ENCODE measurements around the gene POLN. TPM values are rescaled to one million over a fixed set of nuclear protein-coding genes. Genes with fewer than 3 reads are reported as not detected.

POLN gene
- total and polyA plus RNA-seq, 2 experiments from 2014 or later: 1.8 to 4.0 TPM

DNA sequence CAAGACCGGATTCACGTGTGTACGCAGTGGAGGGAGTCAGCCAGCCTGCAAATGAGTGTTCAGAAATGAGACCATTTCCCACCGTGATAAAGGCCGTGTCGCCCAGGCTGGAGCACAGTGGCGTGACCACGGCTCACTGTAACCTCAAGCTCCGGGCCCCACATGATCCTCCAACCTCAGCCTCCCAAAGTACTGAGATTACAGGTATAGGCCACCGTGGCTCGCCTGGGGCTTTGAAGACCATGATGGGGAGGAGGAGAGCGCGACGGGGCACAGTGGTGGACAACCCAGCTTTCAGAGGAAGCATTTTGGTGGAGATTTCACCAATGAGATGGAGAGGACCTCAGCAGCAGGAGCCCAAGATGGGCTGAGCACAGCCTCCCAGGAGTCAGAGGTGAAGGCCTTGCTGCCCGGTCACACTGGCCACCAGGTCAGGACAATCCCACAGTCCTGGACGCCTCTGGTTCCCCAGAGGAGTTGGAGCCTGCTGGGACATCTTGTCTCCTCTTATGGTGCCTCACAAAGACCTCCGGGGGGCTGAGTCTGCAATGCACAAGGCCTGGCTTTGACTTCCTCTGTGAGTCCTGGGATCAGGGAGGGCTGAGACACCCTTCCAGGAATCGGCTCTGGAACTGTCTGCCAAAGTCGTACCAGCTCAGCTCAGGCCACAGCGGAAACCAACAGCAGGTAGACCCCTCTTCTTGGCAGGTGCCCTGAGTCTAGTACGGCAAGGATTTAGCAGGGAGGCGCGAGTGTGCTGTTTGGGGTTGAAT lies 42.4 kb upstream of the POLN start:
- no peaks in the 10 kb centered on the region for H3K4me1 ChIP-seq (ENCODE audit: insufficient read depth)
- Mint-ChIP-seq H3K4me1 (peaks cover 9% of the 10 kb centered on the region), H3K27me3 (ENCODE audit: insufficient read depth, low read depth, poor library complexity) (peaks cover 15% of the 10 kb centered on the region), H3K4me3 (no peak overlapping the region), H3K36me3 (ENCODE audit: low read depth) (no peaks in the 10 kb centered on the region; the same call in 2 of the 3 replicates), H3K9me3 (no peaks in the 10 kb centered on the region), H3K27ac (no peak overlapping the region)
- DNase-seq (ENCODE audit: low spot score) (no peak), ATAC-seq (no peak)
- H3F3A ChIP-seq (replicated peaks; ENCODE audit: low read depth): no peaks in the 10 kb centered on the region
- H4K20me1 ChIP-seq (replicated peaks; ENCODE audit: insufficient read depth): no peaks in the 10 kb centered on the region
- H3K27me3 ChIP-seq (ENCODE audit: insufficient read depth): no peaks in the 10 kb centered on the region
- no peaks in the 10 kb centered on the region for H3K79me2 ChIP-seq (replicated peaks; ENCODE audit: insufficient read depth)
- H3K36me3 ChIP-seq (ENCODE audit: insufficient read depth): no peaks in the 10 kb centered on the region
- no peak overlapping the region for H3K4me2 ChIP-seq
- no peak overlapping the region for H3K27ac ChIP-seq (ENCODE audit: low read depth)
- no peak overlapping the region for H2AFZ ChIP-seq
- H3K4me3 ChIP-seq: no peak overlapping the region
- H3K9me2 ChIP-seq (ENCODE audit: insufficient read depth): no peaks in the 10 kb centered on the region
- TF ChIP-seq POLR2AphosphoS5 (IDR thresholded peaks at IDR 0.05; ENCODE audit: low read depth) (no peak), EZH2phosphoT487 (IDR thresholded peaks at IDR 0.05; ENCODE audit: unreplicated experiment) (no peak), JUNB (IDR thresholded peaks at IDR 0.05; ENCODE audit: unreplicated experiment) (no peak), ZNF114 (CRISPR knock-in tag; IDR thresholded peaks at IDR 0.05) (no peak), EZH2 (IDR thresholded peaks at IDR 0.05; ENCODE audit: low read depth, unreplicated experiment) (no peak), NANOG (IDR thresholded peaks at IDR 0.05; ENCODE audit: borderline replicate concordance) (no peak), STAT1 (IDR thresholded peaks at IDR 0.05; ENCODE audit: unreplicated experiment) (no peak), ZNF331 (CRISPR knock-in tag; IDR thresholded peaks at IDR 0.05; ENCODE audit: low read depth) (no peak), CREB1 (CRISPR knock-in tag; IDR thresholded peaks at IDR 0.05; ENCODE audit: low read depth) (no peak)
- TF ChIP-seq, protein P1, sequence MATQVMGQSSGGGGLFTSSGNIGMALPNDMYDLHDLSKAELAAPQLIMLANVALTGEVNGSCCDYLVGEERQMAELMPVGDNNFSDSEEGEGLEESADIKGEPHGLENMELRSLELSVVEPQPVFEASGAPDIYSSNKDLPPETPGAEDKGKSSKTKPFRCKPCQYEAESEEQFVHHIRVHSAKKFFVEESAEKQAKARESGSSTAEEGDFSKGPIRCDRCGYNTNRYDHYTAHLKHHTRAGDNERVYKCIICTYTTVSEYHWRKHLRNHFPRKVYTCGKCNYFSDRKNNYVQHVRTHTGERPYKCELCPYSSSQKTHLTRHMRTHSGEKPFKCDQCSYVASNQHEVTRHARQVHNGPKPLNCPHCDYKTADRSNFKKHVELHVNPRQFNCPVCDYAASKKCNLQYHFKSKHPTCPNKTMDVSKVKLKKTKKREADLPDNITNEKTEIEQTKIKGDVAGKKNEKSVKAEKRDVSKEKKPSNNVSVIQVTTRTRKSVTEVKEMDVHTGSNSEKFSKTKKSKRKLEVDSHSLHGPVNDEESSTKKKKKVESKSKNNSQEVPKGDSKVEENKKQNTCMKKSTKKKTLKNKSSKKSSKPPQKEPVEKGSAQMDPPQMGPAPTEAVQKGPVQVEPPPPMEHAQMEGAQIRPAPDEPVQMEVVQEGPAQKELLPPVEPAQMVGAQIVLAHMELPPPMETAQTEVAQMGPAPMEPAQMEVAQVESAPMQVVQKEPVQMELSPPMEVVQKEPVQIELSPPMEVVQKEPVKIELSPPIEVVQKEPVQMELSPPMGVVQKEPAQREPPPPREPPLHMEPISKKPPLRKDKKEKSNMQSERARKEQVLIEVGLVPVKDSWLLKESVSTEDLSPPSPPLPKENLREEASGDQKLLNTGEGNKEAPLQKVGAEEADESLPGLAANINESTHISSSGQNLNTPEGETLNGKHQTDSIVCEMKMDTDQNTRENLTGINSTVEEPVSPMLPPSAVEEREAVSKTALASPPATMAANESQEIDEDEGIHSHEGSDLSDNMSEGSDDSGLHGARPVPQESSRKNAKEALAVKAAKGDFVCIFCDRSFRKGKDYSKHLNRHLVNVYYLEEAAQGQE (IDR thresholded peaks at IDR 0.05; ENCODE audit: unreplicated experiment): no peak
- TF ChIP-seq, protein P2, sequence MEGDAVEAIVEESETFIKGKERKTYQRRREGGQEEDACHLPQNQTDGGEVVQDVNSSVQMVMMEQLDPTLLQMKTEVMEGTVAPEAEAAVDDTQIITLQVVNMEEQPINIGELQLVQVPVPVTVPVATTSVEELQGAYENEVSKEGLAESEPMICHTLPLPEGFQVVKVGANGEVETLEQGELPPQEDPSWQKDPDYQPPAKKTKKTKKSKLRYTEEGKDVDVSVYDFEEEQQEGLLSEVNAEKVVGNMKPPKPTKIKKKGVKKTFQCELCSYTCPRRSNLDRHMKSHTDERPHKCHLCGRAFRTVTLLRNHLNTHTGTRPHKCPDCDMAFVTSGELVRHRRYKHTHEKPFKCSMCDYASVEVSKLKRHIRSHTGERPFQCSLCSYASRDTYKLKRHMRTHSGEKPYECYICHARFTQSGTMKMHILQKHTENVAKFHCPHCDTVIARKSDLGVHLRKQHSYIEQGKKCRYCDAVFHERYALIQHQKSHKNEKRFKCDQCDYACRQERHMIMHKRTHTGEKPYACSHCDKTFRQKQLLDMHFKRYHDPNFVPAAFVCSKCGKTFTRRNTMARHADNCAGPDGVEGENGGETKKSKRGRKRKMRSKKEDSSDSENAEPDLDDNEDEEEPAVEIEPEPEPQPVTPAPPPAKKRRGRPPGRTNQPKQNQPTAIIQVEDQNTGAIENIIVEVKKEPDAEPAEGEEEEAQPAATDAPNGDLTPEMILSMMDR (conservative IDR thresholded peaks at IDR 0.05; ENCODE audit: low read depth in 2 of 2): no peak
- TF ChIP-seq, protein P3, sequence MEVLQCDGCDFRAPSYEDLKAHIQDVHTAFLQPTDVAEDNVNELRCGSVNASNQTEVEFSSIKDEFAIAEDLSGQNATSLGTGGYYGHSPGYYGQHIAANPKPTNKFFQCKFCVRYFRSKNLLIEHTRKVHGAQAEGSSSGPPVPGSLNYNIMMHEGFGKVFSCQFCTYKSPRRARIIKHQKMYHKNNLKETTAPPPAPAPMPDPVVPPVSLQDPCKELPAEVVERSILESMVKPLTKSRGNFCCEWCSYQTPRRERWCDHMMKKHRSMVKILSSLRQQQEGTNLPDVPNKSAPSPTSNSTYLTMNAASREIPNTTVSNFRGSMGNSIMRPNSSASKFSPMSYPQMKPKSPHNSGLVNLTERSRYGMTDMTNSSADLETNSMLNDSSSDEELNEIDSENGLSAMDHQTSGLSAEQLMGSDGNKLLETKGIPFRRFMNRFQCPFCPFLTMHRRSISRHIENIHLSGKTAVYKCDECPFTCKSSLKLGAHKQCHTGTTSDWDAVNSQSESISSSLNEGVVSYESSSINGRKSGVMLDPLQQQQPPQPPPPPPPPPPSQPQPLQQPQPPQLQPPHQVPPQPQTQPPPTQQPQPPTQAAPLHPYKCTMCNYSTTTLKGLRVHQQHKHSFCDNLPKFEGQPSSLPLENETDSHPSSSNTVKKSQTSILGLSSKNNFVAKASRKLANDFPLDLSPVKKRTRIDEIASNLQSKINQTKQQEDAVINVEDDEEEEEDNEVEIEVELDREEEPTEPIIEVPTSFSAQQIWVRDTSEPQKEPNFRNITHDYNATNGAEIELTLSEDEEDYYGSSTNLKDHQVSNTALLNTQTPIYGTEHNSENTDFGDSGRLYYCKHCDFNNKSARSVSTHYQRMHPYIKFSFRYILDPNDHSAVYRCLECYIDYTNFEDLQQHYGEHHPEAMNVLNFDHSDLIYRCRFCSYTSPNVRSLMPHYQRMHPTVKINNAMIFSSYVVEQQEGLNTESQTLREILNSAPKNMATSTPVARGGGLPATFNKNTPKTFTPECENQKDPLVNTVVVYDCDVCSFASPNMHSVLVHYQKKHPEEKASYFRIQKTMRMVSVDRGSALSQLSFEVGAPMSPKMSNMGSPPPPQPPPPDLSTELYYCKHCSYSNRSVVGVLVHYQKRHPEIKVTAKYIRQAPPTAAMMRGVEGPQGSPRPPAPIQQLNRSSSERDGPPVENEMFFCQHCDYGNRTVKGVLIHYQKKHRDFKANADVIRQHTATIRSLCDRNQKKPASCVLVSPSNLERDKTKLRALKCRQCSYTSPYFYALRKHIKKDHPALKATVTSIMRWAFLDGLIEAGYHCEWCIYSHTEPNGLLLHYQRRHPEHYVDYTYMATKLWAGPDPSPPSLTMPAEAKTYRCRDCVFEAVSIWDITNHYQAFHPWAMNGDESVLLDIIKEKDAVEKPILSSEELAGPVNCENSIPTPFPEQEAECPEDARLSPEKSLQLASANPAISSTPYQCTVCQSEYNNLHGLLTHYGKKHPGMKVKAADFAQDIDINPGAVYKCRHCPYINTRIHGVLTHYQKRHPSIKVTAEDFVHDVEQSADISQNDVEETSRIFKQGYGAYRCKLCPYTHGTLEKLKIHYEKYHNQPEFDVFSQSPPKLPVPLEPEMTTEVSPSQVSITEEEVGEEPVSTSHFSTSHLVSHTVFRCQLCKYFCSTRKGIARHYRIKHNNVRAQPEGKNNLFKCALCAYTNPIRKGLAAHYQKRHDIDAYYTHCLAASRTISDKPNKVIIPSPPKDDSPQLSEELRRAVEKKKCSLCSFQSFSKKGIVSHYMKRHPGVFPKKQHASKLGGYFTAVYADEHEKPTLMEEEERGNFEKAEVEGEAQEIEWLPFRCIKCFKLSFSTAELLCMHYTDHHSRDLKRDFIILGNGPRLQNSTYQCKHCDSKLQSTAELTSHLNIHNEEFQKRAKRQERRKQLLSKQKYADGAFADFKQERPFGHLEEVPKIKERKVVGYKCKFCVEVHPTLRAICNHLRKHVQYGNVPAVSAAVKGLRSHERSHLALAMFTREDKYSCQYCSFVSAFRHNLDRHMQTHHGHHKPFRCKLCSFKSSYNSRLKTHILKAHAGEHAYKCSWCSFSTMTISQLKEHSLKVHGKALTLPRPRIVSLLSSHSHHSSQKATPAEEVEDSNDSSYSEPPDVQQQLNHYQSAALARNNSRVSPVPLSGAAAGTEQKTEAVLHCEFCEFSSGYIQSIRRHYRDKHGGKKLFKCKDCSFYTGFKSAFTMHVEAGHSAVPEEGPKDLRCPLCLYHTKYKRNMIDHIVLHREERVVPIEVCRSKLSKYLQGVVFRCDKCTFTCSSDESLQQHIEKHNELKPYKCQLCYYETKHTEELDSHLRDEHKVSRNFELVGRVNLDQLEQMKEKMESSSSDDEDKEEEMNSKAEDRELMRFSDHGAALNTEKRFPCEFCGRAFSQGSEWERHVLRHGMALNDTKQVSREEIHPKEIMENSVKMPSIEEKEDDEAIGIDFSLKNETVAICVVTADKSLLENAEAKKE (CRISPR knock-in tag; IDR thresholded peaks at IDR 0.05): no peak
- TF ChIP-seq, protein P4, sequence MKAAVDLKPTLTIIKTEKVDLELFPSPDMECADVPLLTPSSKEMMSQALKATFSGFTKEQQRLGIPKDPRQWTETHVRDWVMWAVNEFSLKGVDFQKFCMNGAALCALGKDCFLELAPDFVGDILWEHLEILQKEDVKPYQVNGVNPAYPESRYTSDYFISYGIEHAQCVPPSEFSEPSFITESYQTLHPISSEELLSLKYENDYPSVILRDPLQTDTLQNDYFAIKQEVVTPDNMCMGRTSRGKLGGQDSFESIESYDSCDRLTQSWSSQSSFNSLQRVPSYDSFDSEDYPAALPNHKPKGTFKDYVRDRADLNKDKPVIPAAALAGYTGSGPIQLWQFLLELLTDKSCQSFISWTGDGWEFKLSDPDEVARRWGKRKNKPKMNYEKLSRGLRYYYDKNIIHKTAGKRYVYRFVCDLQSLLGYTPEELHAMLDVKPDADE (IDR thresholded peaks at IDR 0.05): no peak
